ENCODE results near the gene TBC1D2.
"Not testable (repeated sequence)": the region's sequence is repeated elsewhere in the genome, so short reads cannot be mapped to it uniquely, and the experiment has no call there.

Gene TBC1D2

DNA sequence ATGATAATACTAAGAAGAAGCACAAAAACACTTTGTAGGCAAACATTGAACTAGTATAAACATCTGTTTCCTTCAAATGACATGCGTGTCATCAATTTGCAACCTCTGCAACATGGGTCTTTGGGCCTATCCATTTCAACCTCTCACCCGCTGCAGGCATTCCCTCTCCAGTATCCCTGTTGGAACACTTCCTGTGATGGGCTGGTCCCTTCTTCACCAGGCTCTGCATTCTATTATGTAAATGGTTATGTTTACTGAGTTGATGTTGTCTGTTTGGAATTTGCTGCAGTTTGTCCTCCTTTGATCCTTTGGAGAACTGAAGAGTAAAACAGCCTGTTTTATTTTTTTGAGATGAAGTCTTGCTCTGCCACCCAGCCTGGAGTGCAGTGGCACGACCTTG, 16.6 kb upstream of the TBC1D2 start:
- no peak for DNase-seq (ENCODE audit: low read depth)

DNA sequence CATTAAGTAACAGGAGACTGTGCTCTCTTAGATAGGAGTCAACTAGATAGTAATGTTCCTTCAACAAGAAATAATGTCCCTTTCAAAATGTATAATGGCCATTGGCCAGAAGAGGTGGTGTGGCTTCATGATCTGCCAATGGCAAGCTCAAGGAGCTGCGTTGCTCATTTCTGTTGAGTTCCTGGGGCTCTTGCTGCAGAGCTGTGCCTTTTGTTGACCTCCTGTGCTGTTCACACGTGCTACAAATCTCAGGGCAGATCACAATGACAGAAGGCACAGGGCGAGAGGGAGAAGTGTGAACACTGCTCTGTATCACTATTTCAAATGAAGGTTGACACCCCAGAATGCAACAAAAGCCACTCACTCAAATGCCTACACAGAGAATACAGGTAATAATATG, 16.0 kb upstream of the TBC1D2 start:
- no peak for DNase-seq (ENCODE audit: low read depth)

DNA sequence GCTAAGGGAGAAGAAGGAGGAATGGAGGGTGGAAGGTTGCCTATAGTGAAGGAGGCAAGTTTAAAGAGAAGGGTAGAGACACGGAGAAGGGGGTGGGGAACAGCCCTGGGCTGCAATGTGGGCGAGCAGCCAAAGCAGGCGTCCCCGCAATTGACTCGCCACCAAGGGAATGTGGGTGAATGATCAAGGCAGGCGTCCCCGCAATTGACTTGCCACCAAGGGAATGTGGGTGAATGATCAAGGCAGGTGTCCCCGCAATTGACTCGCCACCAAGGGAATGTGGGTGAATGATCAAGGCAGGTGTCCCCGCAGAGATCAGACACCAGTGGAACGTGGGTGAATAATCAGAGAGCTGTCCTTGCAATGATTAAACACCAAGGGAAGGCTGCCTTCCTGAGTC, 14.8 kb upstream of the TBC1D2 start:
- not testable (repeated sequence) for DNase-seq (ENCODE audit: low read depth)

DNA sequence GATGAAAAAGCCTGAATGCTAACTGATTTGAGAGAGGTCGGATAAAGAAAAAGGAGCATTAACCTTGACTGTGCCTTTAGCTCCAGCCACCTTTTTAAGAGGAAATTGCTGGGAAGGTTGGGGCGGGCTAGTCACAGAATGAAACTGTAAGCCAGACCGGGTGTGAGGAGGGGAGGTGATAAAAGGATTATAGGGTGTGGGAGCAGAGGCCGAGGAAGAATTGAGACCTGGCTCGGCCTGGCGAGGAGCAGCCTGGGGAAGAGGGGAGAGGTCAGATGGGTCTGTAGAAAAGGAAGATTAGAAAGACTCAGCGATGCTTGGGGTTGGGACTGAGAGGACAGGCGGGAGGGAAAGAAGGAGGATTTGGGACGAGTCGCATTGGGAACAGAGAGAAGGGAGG, 14.2 kb upstream of the TBC1D2 start:
- DNase-seq (ENCODE audit: low read depth): not testable (repeated sequence)

DNA sequence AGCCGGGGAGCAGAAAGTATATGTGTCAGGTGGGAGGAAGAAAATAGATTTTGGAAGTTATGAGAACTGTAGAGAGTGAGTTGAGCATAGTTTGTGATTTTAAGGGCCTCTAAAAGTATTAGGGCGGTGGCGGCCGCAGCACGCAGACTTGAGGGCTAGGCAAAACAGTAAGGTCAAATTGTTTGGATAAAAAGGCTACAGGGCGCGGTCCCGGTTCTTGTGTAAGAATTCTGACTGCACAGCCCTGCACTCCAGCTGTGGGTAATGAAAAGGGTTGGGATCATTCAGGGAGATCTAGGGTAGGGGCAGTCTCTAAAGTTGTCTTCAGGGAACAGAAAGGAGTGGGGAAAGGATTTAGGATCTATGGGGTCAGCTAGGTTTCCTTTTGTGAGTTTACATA, 12.1 kb upstream of the TBC1D2 start:
- not testable (repeated sequence) for DNase-seq (ENCODE audit: low read depth)

DNA sequence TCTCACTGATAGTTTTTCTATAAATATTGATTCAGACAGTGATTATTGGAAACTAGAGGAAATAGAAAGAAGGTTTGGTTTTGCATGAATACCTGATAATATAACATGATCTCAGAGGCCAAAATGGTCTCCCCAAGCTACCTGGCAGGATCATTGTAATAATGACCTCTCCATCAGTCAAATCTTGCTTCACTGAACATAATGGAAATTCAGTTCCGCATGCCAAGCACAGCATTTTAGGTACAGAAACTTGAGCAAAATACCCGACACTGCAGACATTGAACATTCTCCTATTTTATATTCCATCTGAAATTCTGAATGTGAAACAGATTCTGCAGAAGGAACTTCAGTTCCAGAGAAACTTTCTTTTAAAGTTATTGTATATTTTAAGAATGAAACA, 9.1 kb upstream of the TBC1D2 start:
- no peak for DNase-seq (ENCODE audit: low read depth)

DNA sequence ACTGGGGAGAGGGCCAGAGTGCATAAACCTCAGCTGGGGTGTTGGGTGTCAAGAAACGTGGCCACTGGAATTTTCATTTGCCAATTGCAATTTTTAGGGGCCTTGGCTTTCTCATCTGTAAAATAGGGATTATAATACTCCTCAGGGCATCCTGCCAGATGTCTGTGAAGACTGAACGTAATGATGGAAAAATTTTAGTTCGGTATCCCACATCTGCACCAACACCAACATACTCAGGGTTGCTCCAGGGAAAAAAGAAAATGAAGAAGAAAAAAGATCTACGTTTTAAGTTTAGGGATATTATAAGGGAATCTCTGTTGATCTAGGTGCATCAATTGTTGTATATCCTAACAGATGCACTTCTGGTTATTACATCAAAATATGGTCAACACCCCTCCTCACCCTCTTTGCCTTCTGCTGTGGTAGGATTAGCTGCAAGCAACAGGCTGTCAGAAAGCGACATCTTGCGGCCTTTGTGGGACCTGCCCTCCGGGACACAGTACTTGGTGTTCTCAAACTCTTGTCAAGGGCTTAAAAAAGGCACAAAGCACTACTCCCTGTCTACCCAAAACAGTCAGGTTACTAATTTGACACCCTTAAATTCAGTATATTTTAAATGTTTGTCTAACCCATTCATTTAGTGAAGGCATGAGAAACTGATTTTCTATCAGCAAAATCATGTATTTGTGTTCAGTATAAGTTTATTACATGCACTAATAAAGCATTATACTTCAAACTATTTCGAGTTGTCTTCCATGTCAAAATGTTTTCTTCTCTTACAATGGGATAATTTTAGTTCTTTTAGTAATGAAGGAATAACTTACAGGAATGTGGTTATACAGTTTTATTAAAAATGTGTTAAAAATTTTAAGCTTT, 8.3 kb upstream of the TBC1D2 start:
- no peak for DNase-seq (ENCODE audit: low read depth)

DNA sequence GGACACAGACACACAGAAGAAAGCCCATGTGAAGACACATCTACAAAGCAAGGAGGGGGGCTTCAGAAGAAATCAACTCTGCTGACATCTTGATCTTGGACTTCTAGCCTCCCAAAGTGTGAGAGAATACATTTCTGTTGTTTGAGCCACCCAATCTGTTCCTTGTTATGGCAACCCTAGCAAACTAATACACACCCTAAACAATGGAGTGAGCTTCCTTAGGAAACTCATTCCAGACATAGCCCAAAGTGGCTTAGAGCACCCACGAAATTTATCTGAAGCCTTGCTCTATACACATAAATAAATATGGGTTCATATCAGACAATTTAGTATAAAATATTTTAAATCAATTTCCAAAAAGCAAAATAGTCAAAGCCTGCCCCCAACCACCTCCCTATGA, 7.6 kb upstream of the TBC1D2 start:
- DNase-seq (ENCODE audit: low read depth): no peak

DNA sequence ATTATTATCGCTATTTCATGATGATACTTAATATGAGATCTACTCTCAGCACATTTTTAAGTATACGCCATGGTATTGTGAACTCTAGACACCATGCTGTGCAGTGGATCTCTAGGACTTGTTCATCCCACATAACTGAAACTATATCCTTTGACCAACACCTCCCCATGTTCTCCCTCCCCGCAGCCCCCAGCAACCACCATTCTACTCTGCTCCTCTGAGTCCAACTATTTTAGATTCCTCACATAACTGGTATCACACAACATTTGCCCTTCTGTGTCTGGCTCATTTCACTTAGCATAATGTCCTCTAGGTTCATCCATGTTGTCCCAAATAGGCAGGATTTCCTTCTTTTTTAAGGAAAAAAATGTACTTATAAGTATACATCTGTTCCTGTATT, 6.6 kb upstream of the TBC1D2 start:
- DNase-seq (ENCODE audit: low read depth): no peak

DNA sequence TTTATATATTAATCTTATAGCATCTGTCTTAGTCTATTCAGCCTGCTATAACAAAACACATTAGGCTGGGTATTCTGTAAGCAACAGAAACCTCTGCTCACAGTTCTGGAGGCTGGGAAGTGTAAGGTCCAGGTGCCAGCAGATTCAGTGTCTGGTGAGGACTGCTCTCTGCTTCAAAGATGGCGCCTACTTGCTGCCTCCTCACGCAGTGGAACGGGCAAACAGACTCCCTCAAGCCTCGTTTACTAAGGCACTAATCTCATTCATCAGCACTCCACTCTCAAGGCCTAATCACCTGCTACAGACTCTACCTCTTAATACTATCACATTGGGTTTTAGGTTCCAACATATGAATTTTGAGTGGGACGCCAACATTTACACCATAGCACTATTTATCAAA, 5.2 kb upstream of the TBC1D2 start:
- no peak for DNase-seq (ENCODE audit: low read depth)

DNA sequence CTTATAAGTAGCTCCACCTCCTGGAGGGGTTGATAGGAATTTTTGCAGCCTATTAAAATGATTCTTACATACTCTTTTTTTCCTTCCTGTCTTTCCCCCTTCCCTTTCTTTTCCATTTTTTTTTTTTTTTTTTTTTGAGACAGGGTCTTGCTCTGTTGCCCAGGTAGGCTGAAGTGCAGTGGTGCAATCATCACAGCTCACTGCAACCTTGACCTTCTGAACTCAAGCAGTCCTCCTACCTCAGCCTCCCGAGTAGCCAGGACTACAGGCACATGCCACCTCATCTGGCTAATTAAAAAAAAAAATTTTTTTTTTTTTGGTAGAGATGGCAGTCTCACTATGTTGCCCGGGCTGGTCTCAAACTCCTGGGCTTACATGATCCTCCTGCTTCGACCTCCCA, 4.3 kb upstream of the TBC1D2 start:
- no peak for DNase-seq (ENCODE audit: low read depth)

DNA sequence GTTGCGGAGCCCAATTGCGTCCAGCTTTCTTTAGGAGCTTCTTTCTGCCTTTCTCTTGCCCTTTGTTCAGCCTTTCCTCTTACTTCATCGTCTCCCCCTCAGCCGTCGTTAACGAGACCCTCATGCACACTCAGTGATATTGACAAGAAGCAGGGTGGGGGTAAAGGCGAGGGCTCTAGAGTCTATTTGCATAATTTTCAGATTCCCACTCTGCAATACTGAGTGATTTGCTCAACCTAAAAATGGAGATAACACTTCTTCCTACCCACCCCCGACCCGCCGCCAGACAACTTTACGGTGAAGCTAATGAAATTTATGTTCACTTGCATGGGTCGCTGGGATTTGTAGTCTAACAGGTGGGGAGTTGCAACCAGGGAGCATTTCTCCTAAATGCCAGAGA, 1.3 kb upstream of the TBC1D2 start:
- no peak for DNase-seq (ENCODE audit: low read depth)

DNA sequence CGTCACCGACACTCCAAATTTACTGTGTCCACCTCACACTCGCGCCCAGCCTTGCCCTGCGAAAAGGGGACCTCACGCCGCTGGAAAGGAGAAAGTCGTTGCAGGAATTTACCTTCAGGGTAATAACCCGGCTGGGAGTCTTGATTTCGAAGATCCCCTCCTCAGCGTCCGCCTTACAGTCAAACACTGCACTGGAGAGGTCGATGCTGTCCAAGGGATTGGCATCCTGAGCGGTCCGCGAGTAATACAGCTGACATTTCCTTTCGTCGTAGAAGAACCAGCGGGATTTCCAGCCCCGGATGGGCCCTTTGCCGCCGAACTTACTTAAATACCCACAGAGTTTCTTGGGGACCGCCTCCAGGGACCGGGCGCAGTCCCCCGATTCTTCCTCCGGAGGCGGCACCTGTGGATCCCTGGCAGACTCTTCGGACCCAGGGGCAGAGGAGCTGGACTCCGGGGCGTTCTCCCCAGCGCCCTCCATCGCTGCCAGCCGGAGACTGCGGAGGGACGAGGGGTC, 330 bp downstream of the TBC1D2 start:
- no peak for DNase-seq (ENCODE audit: low read depth)

DNA sequence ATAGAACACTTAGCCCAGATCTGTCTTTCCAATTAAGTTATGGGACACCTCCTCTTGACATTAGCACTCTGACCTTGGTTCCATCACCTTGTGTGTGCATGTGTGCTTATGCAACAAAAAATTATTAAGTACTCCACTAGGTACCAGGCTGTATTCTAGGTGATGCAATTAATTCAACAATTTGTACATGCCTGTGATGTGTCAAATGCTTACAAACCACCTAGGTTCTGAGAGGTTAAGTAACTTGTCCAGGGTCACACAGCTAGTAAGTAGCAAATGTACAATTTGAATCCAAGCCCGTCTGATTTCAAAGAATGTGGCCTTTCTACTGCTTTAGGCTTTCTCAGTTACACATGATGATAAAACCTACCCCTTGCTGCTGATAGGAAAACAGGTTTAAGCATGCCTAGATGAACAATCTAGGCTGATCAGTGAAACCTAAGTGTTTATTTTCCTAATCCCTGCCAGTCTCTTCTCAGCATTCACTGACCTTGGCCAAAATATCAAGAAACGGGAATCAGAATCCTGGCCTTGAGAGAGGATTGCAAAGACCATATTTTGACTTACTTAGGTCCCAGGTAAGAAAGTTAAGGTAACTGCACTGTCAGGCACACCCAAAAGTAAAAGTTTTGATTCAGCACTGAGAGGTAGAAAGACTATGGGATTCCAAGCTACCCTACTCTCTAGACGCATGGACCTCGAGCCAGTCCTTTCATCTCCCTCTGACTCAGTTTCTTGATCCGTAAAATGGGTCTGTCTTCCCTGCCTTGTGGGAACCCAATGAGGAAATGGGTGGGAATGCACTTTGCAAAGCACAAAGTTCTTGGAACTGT, 1.0 kb downstream of the TBC1D2 start:
- no peak for DNase-seq (ENCODE audit: low read depth)

DNA sequence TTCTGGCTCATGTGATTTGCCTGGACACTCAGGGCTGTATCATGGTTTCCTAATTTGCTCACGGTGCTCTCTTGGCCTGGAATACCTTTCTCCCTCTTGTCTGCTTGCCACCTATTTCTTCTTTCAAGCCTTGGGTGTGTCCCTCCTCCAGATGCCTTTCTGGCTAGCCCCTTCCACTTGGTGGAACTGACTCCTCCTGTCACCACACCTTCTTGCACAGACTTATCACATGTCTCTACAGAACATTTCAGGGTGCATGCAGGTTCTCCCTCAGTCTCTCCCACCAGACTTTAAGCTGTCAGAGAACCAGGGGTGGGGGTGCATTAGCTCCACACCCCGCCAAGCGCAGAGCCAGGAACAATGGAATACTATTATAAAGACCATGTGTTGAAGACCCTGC, 1.9 kb downstream of the TBC1D2 start:
- DNase-seq (ENCODE audit: low read depth): no peak

DNA sequence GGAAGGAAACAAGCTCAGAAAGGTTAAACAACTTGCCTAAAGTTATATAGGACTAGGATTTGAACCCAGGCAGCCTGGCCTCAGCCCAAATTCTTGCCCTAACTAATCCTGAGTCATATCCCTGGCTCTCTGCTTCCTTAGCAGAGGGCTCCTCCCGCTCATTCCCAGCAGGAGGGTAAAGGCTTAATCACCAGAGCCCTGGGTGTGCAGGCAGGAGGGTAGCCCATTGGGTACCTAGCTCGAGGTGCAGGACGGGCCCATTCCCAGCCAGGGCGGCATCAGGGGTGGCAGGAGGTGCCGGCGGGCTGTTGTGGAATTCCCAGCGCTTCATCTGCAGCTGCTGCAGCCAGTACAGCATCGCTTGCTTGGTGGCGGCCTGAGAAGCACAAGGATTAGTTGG, 3.9 kb downstream of the TBC1D2 start:
- DNase-seq (ENCODE audit: low read depth): no peak

DNA sequence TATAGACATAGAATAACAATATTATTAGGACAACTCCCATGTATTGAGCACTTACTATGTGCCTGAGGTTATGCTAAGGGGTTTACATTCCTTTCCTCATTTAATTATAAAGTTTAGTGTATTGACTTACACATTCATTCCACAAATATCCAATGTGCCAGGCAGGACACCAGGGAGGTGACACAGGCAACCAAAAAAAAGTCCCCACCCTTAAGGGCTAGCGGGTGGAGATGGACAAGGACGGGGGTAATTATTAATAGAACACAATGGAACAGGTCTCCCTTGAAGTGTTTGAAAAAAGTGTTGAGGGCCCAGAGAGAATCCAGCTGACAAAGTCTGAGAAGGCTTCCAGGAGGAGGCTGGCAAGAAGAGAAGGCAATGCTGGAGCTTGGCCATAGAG, 5.7 kb downstream of the TBC1D2 start:
- DNase-seq (ENCODE audit: low read depth): no peak

DNA sequence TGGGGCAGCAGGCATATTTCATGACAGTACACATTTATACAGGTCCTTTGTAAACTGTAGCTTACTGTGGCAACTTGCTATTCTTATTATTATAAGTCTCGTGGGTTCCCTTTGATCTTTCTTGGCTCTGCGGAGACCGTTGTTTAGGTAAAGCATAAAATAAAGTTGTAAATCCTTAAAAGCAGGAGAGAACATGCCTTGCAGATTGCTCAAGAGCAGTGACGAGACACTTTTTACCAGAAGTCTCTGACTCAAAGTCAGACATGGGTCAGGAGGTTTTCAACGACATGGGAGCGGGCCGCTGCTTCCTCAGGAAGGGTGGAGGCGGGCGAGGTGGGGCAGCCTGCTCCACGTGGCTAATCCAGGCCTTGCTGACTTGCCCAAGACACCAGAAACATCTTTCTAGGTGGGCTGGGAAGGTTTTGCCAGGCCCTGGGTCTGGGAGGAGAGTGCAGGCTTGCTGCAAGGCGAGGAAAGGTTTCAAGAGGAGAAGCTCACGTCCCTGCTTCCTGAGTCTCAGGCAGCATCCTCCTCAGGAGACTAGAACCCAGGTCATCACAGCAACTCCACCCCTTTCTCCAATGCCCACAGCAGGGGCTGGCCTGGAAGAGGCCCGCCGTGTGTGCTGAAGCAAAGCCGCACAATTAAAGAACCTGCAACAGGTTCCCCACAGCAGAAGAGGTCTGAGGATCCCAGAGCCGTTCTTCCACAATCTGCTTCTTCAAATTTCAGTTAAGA, 6.5 kb downstream of the TBC1D2 start:
- DNase-seq (ENCODE audit: low read depth): peak; percentile 49

DNA sequence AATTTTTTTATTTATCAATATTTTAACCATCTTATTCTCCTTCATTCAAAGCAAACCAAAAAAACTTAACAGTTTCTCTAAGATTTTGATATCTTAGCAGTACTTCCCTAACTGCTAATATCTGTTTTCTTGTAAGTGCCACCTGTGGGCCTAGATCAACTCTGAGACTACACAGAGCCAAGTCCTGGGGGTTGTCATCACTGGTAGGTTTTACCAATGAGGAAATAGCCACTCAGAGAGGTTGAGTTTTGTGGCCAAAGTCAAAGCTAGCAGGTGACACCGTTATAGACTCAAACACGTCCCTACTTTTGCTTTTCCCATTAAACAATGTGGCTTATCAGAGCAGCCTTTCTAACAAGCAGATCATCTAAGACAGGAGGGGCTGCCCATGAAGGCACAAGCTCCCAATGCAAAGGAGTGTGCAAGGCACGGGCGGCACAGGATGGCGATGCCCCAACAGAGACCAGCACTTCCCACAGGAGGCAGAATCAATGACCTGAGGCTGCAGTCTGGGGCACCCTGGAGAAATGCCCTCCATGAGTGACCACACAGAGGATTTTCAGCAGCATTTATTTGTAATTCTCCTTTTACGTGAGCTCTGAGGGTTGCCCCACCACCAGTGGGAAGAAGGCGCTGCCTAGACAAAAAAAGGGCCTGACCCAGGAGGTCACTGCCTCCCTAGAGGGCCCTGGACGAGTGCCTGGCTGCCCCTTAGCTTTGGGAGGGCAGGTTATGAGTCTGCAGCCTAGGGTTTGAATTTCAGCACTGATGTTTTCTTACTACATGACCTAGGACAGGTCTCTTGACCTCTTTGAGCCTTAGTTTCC, 7.4 kb downstream of the TBC1D2 start:
- DNase-seq (ENCODE audit: low read depth): no peak

DNA sequence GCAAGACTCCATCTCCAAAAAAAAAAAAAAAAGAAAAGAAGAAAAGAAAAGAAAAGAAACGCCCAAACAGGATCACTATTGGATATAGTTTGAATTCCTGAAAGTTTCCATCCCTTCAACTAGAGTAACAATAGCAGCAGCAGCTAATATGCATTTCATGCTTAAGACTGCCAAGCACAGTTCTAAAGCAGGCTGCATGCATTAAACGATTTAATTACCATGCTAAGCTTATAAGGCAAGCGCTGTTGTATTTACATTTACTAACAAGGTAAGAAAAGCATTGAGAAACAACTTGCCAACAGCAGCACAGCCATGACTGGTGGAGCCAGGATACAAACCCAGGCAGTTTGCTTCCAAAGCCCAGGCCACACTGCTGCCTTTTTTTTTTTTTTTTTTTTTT, 13.0 kb downstream of the TBC1D2 start:
- no peak for DNase-seq (ENCODE audit: low read depth)

All from GM04503 (cell line).